ENCODE results near the gene CBFB. TPM values are rescaled to one million over a fixed set of nuclear protein-coding genes. Genes with fewer than 3 reads are reported as not detected.

The CBFB gene
- total and polyA plus RNA-seq, 2 of the 4 experiments (the other 2 are of a cell fraction), result 44.2 to 48.0 TPM

DNA sequence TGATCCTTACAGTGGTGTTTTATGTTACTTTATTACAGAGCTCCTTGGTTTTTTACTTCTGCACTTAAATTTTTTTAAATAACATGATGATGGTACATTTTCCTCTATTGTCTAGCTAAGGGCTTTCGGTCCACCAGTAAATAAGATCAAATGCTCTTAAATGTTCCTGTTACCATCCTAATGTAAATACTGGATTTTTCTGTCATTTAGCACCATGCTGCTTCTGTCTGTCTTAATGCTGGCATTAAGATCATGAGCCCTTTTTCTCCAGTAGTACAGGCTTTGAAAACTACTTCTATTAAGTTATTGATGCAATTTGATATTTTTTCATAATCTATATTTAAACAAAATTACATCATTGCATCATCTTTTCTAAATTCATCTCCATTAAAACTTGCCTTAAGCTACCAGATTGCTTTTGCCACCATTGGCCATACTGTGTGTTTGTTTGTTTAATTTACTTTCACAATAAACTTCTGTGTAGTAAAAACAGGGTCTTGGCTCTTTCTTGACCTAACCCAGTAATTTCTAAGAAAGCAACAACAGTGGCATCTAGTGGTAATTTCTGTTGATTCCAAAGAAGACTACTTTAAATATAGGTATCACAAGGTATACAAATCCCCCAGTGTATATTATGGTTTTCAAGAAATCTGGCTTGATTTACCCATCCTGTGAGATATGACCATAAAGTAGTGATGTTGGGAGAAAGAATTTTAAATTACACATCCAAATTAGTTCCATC is 71.8 kb downstream of the CBFB start (continued):
- TF ChIP-seq, protein P1, sequence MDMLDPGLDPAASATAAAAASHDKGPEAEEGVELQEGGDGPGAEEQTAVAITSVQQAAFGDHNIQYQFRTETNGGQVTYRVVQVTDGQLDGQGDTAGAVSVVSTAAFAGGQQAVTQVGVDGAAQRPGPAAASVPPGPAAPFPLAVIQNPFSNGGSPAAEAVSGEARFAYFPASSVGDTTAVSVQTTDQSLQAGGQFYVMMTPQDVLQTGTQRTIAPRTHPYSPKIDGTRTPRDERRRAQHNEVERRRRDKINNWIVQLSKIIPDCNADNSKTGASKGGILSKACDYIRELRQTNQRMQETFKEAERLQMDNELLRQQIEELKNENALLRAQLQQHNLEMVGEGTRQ (IDR thresholded peaks at IDR 0.05; ENCODE audit: low read depth, low read length), result no peak

DNA sequence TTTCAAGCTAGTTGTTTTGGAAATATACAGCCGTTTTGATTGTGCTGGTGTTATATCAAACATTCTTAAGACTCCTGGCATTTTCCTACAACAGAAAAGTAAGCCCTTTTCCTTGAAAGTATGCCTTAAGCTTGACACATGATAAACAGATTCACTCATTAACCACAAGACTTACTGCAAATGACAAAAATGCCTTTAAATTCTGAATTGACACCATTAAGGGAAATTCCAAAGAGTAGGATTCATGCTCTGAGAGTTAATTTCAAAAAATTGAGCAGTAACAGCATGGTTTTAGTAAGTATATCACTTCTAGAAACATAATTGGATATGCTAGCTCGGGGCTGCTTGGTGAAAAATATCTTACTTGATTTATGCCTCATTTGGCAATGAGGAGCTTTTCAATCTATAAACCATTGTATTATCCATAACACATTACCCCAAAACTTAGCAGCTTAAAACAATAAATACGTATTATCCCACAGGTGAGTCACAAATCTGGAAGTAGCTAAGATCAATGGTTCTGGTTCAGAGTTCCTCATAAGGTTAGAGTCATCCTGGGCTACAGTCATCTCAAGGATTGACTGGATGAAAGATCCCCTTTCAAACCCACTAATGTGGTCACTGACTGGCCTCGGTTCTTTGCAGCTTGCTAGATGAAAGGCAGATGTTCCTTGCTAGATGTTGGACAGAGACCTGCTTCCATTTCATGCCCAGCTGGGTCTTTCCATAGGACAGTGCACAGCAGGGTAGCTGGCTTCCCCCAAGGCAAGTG is 72.5 kb downstream of the CBFB start:
- no TSS peak for BruUV-seq (replicated peaks)
- Histone ChIP-seq H3K79me1 (ENCODE audit: low read depth in 1 of 2, low read length in 2 of 2) (peaks cover 5 to 6% of the 10 kb centered on the region in 2 experiments; a peak in 3 of 4 replicates), H3K4me2 (ENCODE audit: low read depth, low read length) (no peak overlapping the region), H2BK5ac (ENCODE audit: low read depth, low read length, poor library complexity, severe bottlenecking) (peak overlapping the region; percentile 53), H4K91ac (ENCODE audit: insufficient read depth, low read depth, low read length) (no peak overlapping the region), H2AK9ac (replicated peaks; ENCODE audit: low read depth, low read length, poor library complexity) (no peak overlapping the region), H2BK20ac (ENCODE audit: low read depth, low read length) (no peak overlapping the region), H4K8ac (ENCODE audit: low read depth in 2 of 2, low read length in 2 of 2) (no peak overlapping the region), H3K27ac (ENCODE audit: insufficient read depth, low read length) (0 out of 2 replicates have a peak overlapping the region, but pooled peaks have one; percentile 16), H3K4me3 (ENCODE audit: insufficient read depth, low read depth, low read length) (no peak overlapping the region), H3K14ac (replicated peaks; ENCODE audit: low read depth, low read length) (no peak overlapping the region), H2BK120ac (ENCODE audit: low read depth, low read length) (no peak overlapping the region), H2BK15ac (ENCODE audit: low read depth, low read length) (no peak overlapping the region), H2AK5ac (ENCODE audit: low read depth, low read length) (peak overlapping the region; percentile 44), H3K56ac (ENCODE audit: extremely low read depth, insufficient read depth, low read length) (no peak overlapping the region), H3K27me3 (ENCODE audit: control insufficient read depth, insufficient read depth, low read length) (no peaks in the 10 kb centered on the region), H4K20me1 (ENCODE audit: insufficient read depth, low read length) (peaks cover 19% of the 10 kb centered on the region), H3K4ac (ENCODE audit: low read depth, low read length) (0 out of 2 replicates have a peak overlapping the region, but pooled peaks have one; percentile 9), H3K18ac (ENCODE audit: low read depth, low read length) (no peak overlapping the region; the same call in 1 of the 2 replicates), H4K5ac (ENCODE audit: low read depth, low read length) (no peak overlapping the region), H3K9me3 (ENCODE audit: control insufficient read depth, insufficient read depth, low read length) (no peaks in the 10 kb centered on the region), H2AFZ (replicated peaks; ENCODE audit: low read length, poor library complexity) (no peak overlapping the region), H3K9ac (ENCODE audit: low read depth, low read length) (no peak overlapping the region), H3K9me1 (ENCODE audit: insufficient read depth, low read length) (peaks cover 6% of the 10 kb centered on the region; the same call in 1 of the 2 replicates), H3K4me1 (ENCODE audit: control insufficient read depth, insufficient read depth, low read length) (peaks cover 5% of the 10 kb centered on the region), H3K23ac (ENCODE audit: low read depth, low read length) (no peak overlapping the region), H3K36me3 (ENCODE audit: control insufficient read depth, insufficient read depth, low read length) (peaks cover 2% of the 10 kb centered on the region; the same call in 1 of the 2 replicates)
- WGBS, 2 experiments (ENCODE audit: extremely low coverage in 2 of 2, insufficient read length in 1 of 2), result no CpG with 5 or more reads among the region's 4 CpGs
- dilution Hi-C loops (cut with HindIII; ENCODE audit: low sequenced_read_pairs, unreplicated experiment), result no loop called here
- intact Hi-C loops (cut with micrococcal nuclease), result loop anchor here (1.0 kb wide), 2 partner anchors 83 to 124 kb away; no protein-coding TSS in a partner anchor
- peak; percentile 27; the same call in 1 of the 2 replicates for ATAC-seq (ENCODE audit: low read depth)
- in situ Hi-C loops (cut with MboI; ENCODE audit: low sequenced_read_pairs), result no loop called here
- no peak for TF ChIP-seq NFE2L2 (IDR thresholded peaks at IDR 0.05; ENCODE audit: low read depth, low read length)
- peak; percentile 72 for DNase-seq
- ChIA-PET POLR2A (ENCODE audit: unreplicated experiment) (interaction anchor here (0.6 kb wide), 2 partner anchors 64 to 78 kb away, joined by 3 to 4 read pairs; no protein-coding TSS in a partner anchor), CTCF (interaction anchor here (0.6 to 2.6 kb wide), 14 partner anchors 10 to 154 kb away, joined by 3 to 22 read pairs (median 4); partner anchors contain the start of gene NOL3)

Data from IMR-90 (cell line).